HepG2 (cell line): ENCODE data around the gene KERA. TPM values are rescaled to one million over a fixed set of nuclear protein-coding genes. Genes with fewer than 3 reads are reported as not detected.

ENCODE experiments used
- ATAC-seq: fragments of 200-7000 bp; cut with Tn5 transposase; 3 replicates; pipeline ENCODE4 v1.9.1; 2020; ENCODE audit warnings: mild to moderate bottlenecking, moderate library complexity
- BruUV-seq: library from RNA; stranded (reverse); fragments of 400-500 nt; replicated peaks from 2 replicates; lab custom pipeline; 2021; lab: Mats Ljungman, UMichigan
- CTCF ChIA-PET: fragments of 300-600 bp; formaldehyde crosslinking; extraction: SDS; loops from one replicate; lab custom pipeline; 2021; ENCODE audit warnings: low total read pairs, inconsistent platforms, low intra/inter-chr PET ratio; lab: Yijun Ruan, JAX
- POLR2A ChIA-PET: fragments of 350-600 bp; sonication (Branson Sonifier 250); formaldehyde crosslinking; loops from one replicate; lab custom pipeline; 2020; ENCODE audit warnings: antibody characterized with exemption, inconsistent platforms; lab: Yijun Ruan, JAX
- DNase-seq: peaks from one replicate; pipeline ENCODE4 v3.0.0-alpha.2; 2015; ENCODE audit warnings: low spot score
- FAIRE-seq: peaks from 3 replicates; lab custom pipeline; 2011; peaks lifted over from hg19 to GRCh38; lab: Jason Lieb, UNC
- H2AFZ ChIP-seq: one replicate; pipeline ENCODE4 v1.6.1; 2011; ENCODE audit warnings: low read length, inconsistent platforms
- H3K27ac ChIP-seq: fragments of 300-600 bp; 3 replicates; pipeline ENCODE4 v1.8.0; 2011; ENCODE audit warnings: mixed run types, mild to moderate bottlenecking, mixed read lengths, low read length, inconsistent platforms; ENCODE audit not compliant: insufficient read depth; ENCODE audit errors: extremely low read length
- H3K27me3 ChIP-seq, 2 experiments: fragments of 200-600 bp in 1 of 2; 2 replicates in 1 of 2; 3 replicates in 1 of 2; pipeline versions ENCODE4 v1.6.0 to v1.8.0; 2011; ENCODE audit warnings: low read length in 2 of 2, mild to moderate bottlenecking in 2 of 2, moderate library complexity in 2 of 2, inconsistent platforms in 1 of 2; ENCODE audit not compliant: insufficient read depth in 2 of 2, control insufficient read depth in 1 of 2
- H3K36me3 ChIP-seq, 2 experiments: fragments of 200-600 bp in 1 of 2; replicated peaks in 1 of 2; 2 replicates in 1 of 2; 3 replicates in 1 of 2; pipeline versions ENCODE4 v1.5.1 to v1.8.0; 2011; ENCODE audit warnings: low read length in 2 of 2, inconsistent platforms in 1 of 2; ENCODE audit not compliant: insufficient read depth in 2 of 2, control insufficient read depth in 1 of 2
- H3K4me1 ChIP-seq: 2 replicates; pipeline ENCODE4 v1.5.1; 2012; ENCODE audit warnings: low read length, inconsistent platforms; ENCODE audit not compliant: insufficient read depth
- H3K4me2 ChIP-seq: 2 replicates; pipeline ENCODE4 v1.6.0; 2011; ENCODE audit warnings: low read depth, low read length, inconsistent platforms
- H3K4me3 ChIP-seq, 3 experiments: fragments of 200-600 bp in 1 of 3; sonication (generic), shearing (Covaris generic) in 1 of 3; replicated peaks in 1 of 3; 2 replicates each; pipeline ENCODE4 v1.5.1; 2011 to 2016; ENCODE audit warnings: low read length in 3 of 3, inconsistent platforms in 2 of 3, low read depth in 2 of 3, mild to moderate bottlenecking in 2 of 3, control low read depth in 1 of 3, mixed read lengths in 1 of 3; ENCODE audit not compliant: insufficient read depth in 1 of 3
- H3K79me2 ChIP-seq: one replicate; pipeline ENCODE4 v1.6.1; 2011; ENCODE audit warnings: low read length, inconsistent platforms; ENCODE audit not compliant: insufficient read depth
- H3K9ac ChIP-seq: 2 replicates; pipeline ENCODE4 v1.6.0; 2011; ENCODE audit warnings: mild to moderate bottlenecking, low read depth, low read length, inconsistent platforms; ENCODE audit not compliant: insufficient read depth
- H3K9me3 ChIP-seq: 2 replicates; pipeline ENCODE4 v1.5.1; 2012; ENCODE audit warnings: mild to moderate bottlenecking, low read length
- H4K20me1 ChIP-seq: 2 replicates; pipeline ENCODE4 v1.6.0; 2011; ENCODE audit warnings: inconsistent platforms, mild to moderate bottlenecking, low read length, moderate library complexity; ENCODE audit not compliant: insufficient read depth
- CENPX ChIP-seq: sonication (generic); formaldehyde crosslinking; IDR thresholded peaks from 2 replicates; pipeline ENCODE4 v1.9.0; 2021; ENCODE audit warnings: mild to moderate bottlenecking, missing genetic modification reagents, moderate library complexity
- E2F1 ChIP-seq: sonication (generic); formaldehyde crosslinking; IDR thresholded peaks from 2 replicates; pipeline ENCODE4 v1.5.0; 2020; ENCODE audit warnings: missing genetic modification reagents
- RAD21 ChIP-seq: fragments of 450-650 bp; formaldehyde crosslinking; IDR thresholded peaks from 2 replicates; pipeline ENCODE4 v1.5.0; 2020; ENCODE audit warnings: mild to moderate bottlenecking
- SMYD3 ChIP-seq: sonication (generic); formaldehyde crosslinking; IDR thresholded peaks from 2 replicates; pipeline ENCODE4 v1.8.1; 2023; ENCODE audit warnings: mild to moderate bottlenecking, missing genetic modification reagents
- SNAI1 ChIP-seq: sonication (generic); formaldehyde crosslinking; IDR thresholded peaks from 2 replicates; pipeline ENCODE4 v1.5.0; 2020; ENCODE audit warnings: mild to moderate bottlenecking, missing genetic modification reagents, borderline replicate concordance
- ZBTB34 ChIP-seq: sonication (generic); formaldehyde crosslinking; IDR thresholded peaks from 2 replicates; pipeline ENCODE4 v1.8.0; 2022; ENCODE audit warnings: mild to moderate bottlenecking, missing genetic modification reagents
- ZBTB46 ChIP-seq: sonication (generic); formaldehyde crosslinking; IDR thresholded peaks from 2 replicates; pipeline ENCODE4 v1.4.0; 2020; ENCODE audit warnings: mild to moderate bottlenecking, missing genetic modification reagents, borderline replicate concordance
- ZNF597 ChIP-seq: sonication (generic); formaldehyde crosslinking; IDR thresholded peaks from 2 replicates; pipeline ENCODE4 v1.5.0; 2020; ENCODE audit warnings: missing genetic modification reagents
- ZNF607 ChIP-seq: sonication (generic); formaldehyde crosslinking; IDR thresholded peaks from 2 replicates; pipeline ENCODE4 v1.5.1; 2020; ENCODE audit warnings: missing genetic modification reagents, mild to moderate bottlenecking, borderline replicate concordance
- ZNF619 ChIP-seq: sonication (generic); formaldehyde crosslinking; IDR thresholded peaks from 2 replicates; pipeline ENCODE4 v1.4.0; 2020; ENCODE audit warnings: mild to moderate bottlenecking, missing genetic modification reagents
- ZNF891 ChIP-seq: sonication (generic); formaldehyde crosslinking; IDR thresholded peaks from 2 replicates; pipeline ENCODE4 v1.5.0; 2020; ENCODE audit warnings: mild to moderate bottlenecking, missing genetic modification reagents
- WGBS: methylation state at CpG from one replicate; pipeline ENCODE4 v1.1.6; 2017; ENCODE audit warnings: low lambda C conversion rate; 5-methylcytosine and 5-hydroxymethylcytosine counted together
- in situ Hi-C: cut with HindIII; loops from 2 replicates; pipeline ENCODE4 v1.10.0; 2017; ENCODE audit warnings: low pct_unique_long_range_greater_than_20kb; ENCODE audit not compliant: extremely low pct_ligation_motif_present
- intact Hi-C: fragments of 100-400 bp; cut with micrococcal nuclease; formaldehyde crosslinking; loops from one replicate; pipeline ENCODE4 v1.10.0; 2022; ENCODE audit not compliant: unreplicated experiment
- polyA plus RNA-seq, 8 experiments: library from polyadenylated mRNA; depleted of rRNA in 3 of 8; stranded (reverse) in 7 of 8; unstranded in 1 of 8; fragments of >200 nt; fragmentation: Illumina TruSeq in 4 of 8; extraction: Trizol in 4 of 8; gene quantifications; 2 replicates each; pipeline versions ENCODE4 v1.2.1 to v1.2.3, GENCODE V29; 2011 to 2016; ENCODE audit warnings: low read depth in 4 of 8, missing spikeins in 1 of 8, mixed read lengths in 1 of 8; ENCODE audit not compliant: insufficient read depth in 1 of 8
- total RNA-seq, 5 experiments: library from RNA; depleted of rRNA; stranded (reverse); fragments of >200 nt; fragmentation: Illumina TruSeq; extraction: Trizol; gene quantifications; 2 replicates each; pipeline ENCODE4 v1.2.3, GENCODE V29; 2016; ENCODE audit warnings: low read depth in 1 of 5

Gene KERA
- total and polyA plus RNA-seq, 2 of the 13 experiments (the other 11 are each of a cell fraction or from before 2014, with no cell fraction given): not detected

- in situ Hi-C loops: no loop called here
- BruUV-seq: no TSS peak
Observed at GRCh38 chr12:91001306-91001705, 56.5 kb downstream of the KERA start.

More at GRCh38 chr12:91001306-91001705, 56.5 kb downstream of the KERA start:
- Histone ChIP-seq H3K4me3 (no peak overlapping the region), H2AFZ (no peak overlapping the region), H3K27me3 (no peaks in the 10 kb centered on the region), H3K4me2 (no peak overlapping the region), H3K9me3 (no peaks in the 10 kb centered on the region), H4K20me1 (no peaks in the 10 kb centered on the region), H3K27ac (no peak overlapping the region), H3K79me2 (no peaks in the 10 kb centered on the region), H3K36me3 (no peaks in the 10 kb centered on the region), H3K9ac (no peak overlapping the region), H3K4me1 (no peaks in the 10 kb centered on the region)
- intact Hi-C loops: no loop called here
- no peak for TF ChIP-seq SMYD3 (CRISPR knock-in tag)
- no peak for TF ChIP-seq ZNF597 (CRISPR knock-in tag)
- TF ChIP-seq E2F1 (CRISPR knock-in tag): no peak
- TF ChIP-seq ZNF891: no peak
- no peak for TF ChIP-seq RAD21
- TF ChIP-seq CENPX (CRISPR knock-in tag): no peak
- TF ChIP-seq ZBTB34 (CRISPR knock-in tag): no peak
- no peak for TF ChIP-seq ZNF607
- no peak for TF ChIP-seq ZBTB46 (CRISPR knock-in tag)
- TF ChIP-seq ZNF619: no peak
- no peak for TF ChIP-seq SNAI1 (CRISPR knock-in tag)
- CTCF ChIA-PET: no interaction called here
- WGBS: 0% methylated on average over 1 of the region's 1 CpG
- FAIRE-seq (no peak), ATAC-seq (no peak), DNase-seq (no peak)
- POLR2A ChIA-PET: no interaction called here

Other genes starting within 250 kb of the KERA start
- gene CCER1, start 102.8 kb downstream of the KERA start, total RNA-seq (2016; rRNA removed; fragmentation: Illumina TruSeq; extraction: Trizol): not detected in 2 replicates
- not detected in 2 replicates for gene CCER1, start 102.8 kb downstream of the KERA start, polyA plus RNA-seq (2011; rRNA removed)
- gene EPYC, start 53.1 kb downstream of the KERA start, total RNA-seq (2016; rRNA removed; fragmentation: Illumina TruSeq; extraction: Trizol): not detected in 2 replicates
- gene EPYC, start 53.1 kb downstream of the KERA start, polyA plus RNA-seq (2011; rRNA removed): not detected in 2 replicates
- not detected in 2 replicates for gene LUM, start 53.5 kb upstream of the KERA start, total RNA-seq (2016; rRNA removed; fragmentation: Illumina TruSeq; extraction: Trizol)
- not detected in 2 replicates for gene LUM, start 53.5 kb upstream of the KERA start, polyA plus RNA-seq (2011; rRNA removed)
- not detected in 2 replicates for gene DCN, start 124.8 kb upstream of the KERA start, total RNA-seq (2016; rRNA removed; fragmentation: Illumina TruSeq; extraction: Trizol)
- not detected in 2 replicates for gene DCN, start 124.8 kb upstream of the KERA start, polyA plus RNA-seq (2011; rRNA removed)